ENCODE measurements around the gene TMEM119. TPM values are rescaled to one million over a fixed set of nuclear protein-coding genes. Genes with fewer than 3 reads are reported as not detected.

The TMEM119 gene
- total and polyA plus RNA-seq, 10 of the 15 experiments (the other 5 are each of a cell fraction or from before 2014, with no cell fraction given): 0.11 to 0.44 (median 0.19) TPM; not detected in 5

GRCh38 chr12:108573317-108573716 lies 24.6 kb downstream of the TMEM119 start (continued):
- no peak for TF ChIP-seq CUX1 (IDR thresholded peaks at IDR 0.05; ENCODE audit: insufficient replicate concordance, low read depth, low read length)
- TF ChIP-seq ZSCAN29 (IDR thresholded peaks at IDR 0.05): no peak
- TF ChIP-seq TCF7 (IDR thresholded peaks at IDR 0.05; ENCODE audit: borderline replicate concordance): peak; percentile 98
- peak; percentile 86 for TF ChIP-seq NFIC (IDR thresholded peaks at IDR 0.05; ENCODE audit: low read depth, low read length)
- no peak for TF ChIP-seq ZBTB4 (CRISPR knock-in tag; IDR thresholded peaks at IDR 0.05)
- TF ChIP-seq ZBTB11 (CRISPR knock-in tag; IDR thresholded peaks at IDR 0.05): no peak
- TF ChIP-seq POLR2AphosphoS2 (IDR thresholded peaks at IDR 0.05; ENCODE audit: low read depth, low read length): no peak
- no peak for TF ChIP-seq USF1 (IDR thresholded peaks at IDR 0.05; ENCODE audit: borderline replicate concordance, extremely low read length, insufficient read depth, low read depth, low read length)
- no peak for TF ChIP-seq RBBP5 (conservative IDR thresholded peaks at IDR 0.05)
- no peak for TF ChIP-seq MEF2B (IDR thresholded peaks at IDR 0.05; ENCODE audit: partially characterized antibody, poor library complexity, severe bottlenecking)
- TF ChIP-seq IKZF2 (IDR thresholded peaks at IDR 0.05): peak; percentile 39 to 40
- no peak for TF ChIP-seq EGR1 (IDR thresholded peaks at IDR 0.05; ENCODE audit: borderline replicate concordance in 1 of 2, low read depth in 2 of 2, low read length in 2 of 2)
- TF ChIP-seq RELB (IDR thresholded peaks at IDR 0.05; ENCODE audit: low read depth): peak; percentile 6; the same call in 1 of the 2 replicates
- no peak; the same call in 1 of the 2 replicates for TF ChIP-seq MTA2 (IDR thresholded peaks at IDR 0.05; ENCODE audit: low read depth)
- TF ChIP-seq SUZ12 (IDR thresholded peaks at IDR 0.05; ENCODE audit: unreplicated experiment): no peak

Data from GM12878 (cell line).